GM12878 (cell line): Measurements from ENCODE around the gene MYT1. TPM values are rescaled to one million over a fixed set of nuclear protein-coding genes. Genes with fewer than 3 reads are reported as not detected.

Experiments used
- ATAC-seq: fragments of 200-7000 bp; cut with Tn5 transposase; 3 replicates; pipeline ENCODE4 v1.9.1; 2020; ENCODE audit warnings: mild to moderate bottlenecking, moderate library complexity
- BruUV-seq: library from RNA; stranded (reverse); fragments of 400-500 nt; replicated peaks from 2 replicates; lab custom pipeline; 2021; lab: Mats Ljungman, UMichigan
- CTCF ChIA-PET: fragments of 300-600 bp; sonication (Branson Sonifier 250); formaldehyde crosslinking; extraction: SDS; loops from one replicate; lab custom pipeline; 2021; ENCODE audit warnings: inconsistent platforms; lab: Yijun Ruan, JAX
- POLR2A ChIA-PET: fragments of 350-600 bp; formaldehyde crosslinking; extraction: SDS; loops from one replicate; lab custom pipeline; 2021; ENCODE audit warnings: inconsistent platforms; lab: Charles Lee
- RAD21 ChIA-PET: fragments of 300-600 bp; sonication (Branson Sonifier 250); formaldehyde crosslinking; loops from one replicate; lab custom pipeline; 2023; ENCODE audit warnings: antibody characterized with exemption; ENCODE audit not compliant: unreplicated experiment; lab: Charles Lee
- SMC1A ChIA-PET: fragments of 300-600 bp; sonication (Branson Sonifier 250); formaldehyde crosslinking; loops from one replicate; lab custom pipeline; 2023; ENCODE audit not compliant: unreplicated experiment, uncharacterized antibody; lab: Charles Lee
- DNase-seq: peaks from one replicate; pipeline ENCODE4 v3.0.0-alpha.2; 2011; ENCODE audit warnings: low read depth, low spot score
- FAIRE-seq: peaks from 3 replicates; lab custom pipeline; 2011; peaks lifted over from hg19 to GRCh38; lab: Jason Lieb, UNC
- H2AFZ ChIP-seq: 2 replicates; pipeline ENCODE4 v1.6.0; 2011; ENCODE audit warnings: low read depth, low read length, control low read depth; ENCODE audit not compliant: control insufficient read depth
- H3K27ac ChIP-seq: 2 replicates; pipeline ENCODE4 v1.5.1; 2011; ENCODE audit warnings: control low read depth; ENCODE audit not compliant: control insufficient read depth, insufficient read depth
- H3K27me3 ChIP-seq, 2 experiments: replicated peaks in 1 of 2; 2 replicates each; pipeline versions ENCODE4 v1.6.0 to v1.6.1; 2011; ENCODE audit warnings: low read length in 1 of 2; ENCODE audit not compliant: control insufficient read depth in 2 of 2, insufficient read depth in 2 of 2
- H3K36me3 ChIP-seq, 2 experiments: 2 replicates each; pipeline ENCODE4 v1.5.1; 2011; ENCODE audit warnings: low read length in 1 of 2; ENCODE audit not compliant: control insufficient read depth in 2 of 2, insufficient read depth in 2 of 2
- H3K4me1 ChIP-seq: 2 replicates; pipeline ENCODE4 v1.6.1; 2011; ENCODE audit warnings: mild to moderate bottlenecking, low read length, moderate library complexity, mixed read lengths; ENCODE audit not compliant: control insufficient read depth, insufficient read depth
- H3K4me2 ChIP-seq: 2 replicates; pipeline ENCODE4 v1.6.0; 2011; ENCODE audit warnings: control low read depth; ENCODE audit not compliant: control insufficient read depth, insufficient read depth
- H3K4me3 ChIP-seq: fragments of 200-600 bp; sonication (generic); 2 replicates; pipeline ENCODE4 v1.5.1; 2016
- H3K79me2 ChIP-seq: 2 replicates; pipeline ENCODE4 v1.6.0; 2011; ENCODE audit warnings: low read length; ENCODE audit not compliant: control insufficient read depth, insufficient read depth
- H3K9ac ChIP-seq: 2 replicates; pipeline ENCODE4 v1.8.0; 2011; ENCODE audit warnings: low read length, control low read depth, mixed read lengths; ENCODE audit not compliant: control insufficient read depth, insufficient read depth
- H3K9me3 ChIP-seq: replicated peaks from 3 replicates; pipeline ENCODE4 v1.5.1; 2011; ENCODE audit warnings: mild to moderate bottlenecking, low read length; ENCODE audit not compliant: control insufficient read depth, insufficient read depth
- H4K20me1 ChIP-seq: 2 replicates; pipeline ENCODE4 v1.6.0; 2011; ENCODE audit not compliant: control insufficient read depth, insufficient read depth
- BACH1 ChIP-seq: fragments of 450-650 bp; IDR thresholded peaks from 2 replicates; pipeline ENCODE4 v1.6.1; 2017; ENCODE audit warnings: mild to moderate bottlenecking, borderline replicate concordance
- BCL11A ChIP-seq: IDR thresholded peaks from 2 replicates; pipeline ENCODE4 v1.6.1; 2011; ENCODE audit warnings: low read depth, low read length
- HDGF ChIP-seq: fragments of 450-650 bp; IDR thresholded peaks from 2 replicates; pipeline ENCODE4 v1.6.1; 2016; ENCODE audit warnings: antibody characterized with exemption
- MXI1 ChIP-seq: fragments of 150-350 bp; IDR thresholded peaks from 2 replicates; pipeline ENCODE4 v1.6.1; 2011; ENCODE audit warnings: low read depth, mild to moderate bottlenecking, inconsistent platforms, low read length, improper control_type of control experiment
- NBN ChIP-seq: fragments of 450-650 bp; IDR thresholded peaks from 2 replicates; pipeline ENCODE4 v1.6.1; 2016
- NFIC ChIP-seq: IDR thresholded peaks from 2 replicates; pipeline ENCODE4 v1.6.1; 2012; ENCODE audit warnings: low read depth, mild to moderate bottlenecking, inconsistent platforms, low read length, moderate library complexity
- POU2F2 ChIP-seq: IDR thresholded peaks from 3 replicates; pipeline ENCODE4 v1.6.1; 2011; ENCODE audit warnings: low read depth, mild to moderate bottlenecking, low read length, borderline replicate concordance
- RAD51 ChIP-seq: fragments of 450-650 bp; IDR thresholded peaks from 2 replicates; pipeline ENCODE4 v1.6.1; 2016; ENCODE audit warnings: moderate library complexity, mild to moderate bottlenecking, inconsistent platforms
- RUNX3 ChIP-seq: IDR thresholded peaks from 2 replicates; pipeline ENCODE4 v1.6.1; 2012; ENCODE audit warnings: low read length, inconsistent platforms
- SMC3 ChIP-seq: IDR thresholded peaks from 2 replicates; pipeline ENCODE4 v1.6.1; 2011; ENCODE audit warnings: low read length, improper control_type of control experiment, borderline replicate concordance
- TCF3 ChIP-seq: IDR thresholded peaks from 2 replicates; pipeline ENCODE4 v1.6.1; 2012; ENCODE audit warnings: low read depth, mild to moderate bottlenecking, low read length, borderline replicate concordance; ENCODE audit not compliant: insufficient read depth
- WRNIP1 ChIP-seq: IDR thresholded peaks from 2 replicates; pipeline ENCODE4 v1.6.1; 2011; ENCODE audit warnings: low read depth, low read length, improper control_type of control experiment, borderline replicate concordance
- YBX1 ChIP-seq: fragments of 450-650 bp; IDR thresholded peaks from 2 replicates; pipeline ENCODE4 v1.6.1; 2016; ENCODE audit warnings: antibody characterized with exemption
- ZNF592 ChIP-seq: fragments of 450-650 bp; IDR thresholded peaks from 2 replicates; pipeline ENCODE4 v1.6.1; 2017; ENCODE audit warnings: mild to moderate bottlenecking, moderate library complexity
- WGBS: methylation state at CpG from one replicate; pipeline ENCODE4 v1.1.6; 2016; ENCODE audit warnings: low lambda C conversion rate; ENCODE audit not compliant: insufficient replicate concordance, insufficient coverage; ENCODE audit errors: missing lambda C conversion rate; 5-methylcytosine and 5-hydroxymethylcytosine counted together
- in situ Hi-C: fragments of 300-500 bp; cut with MboI; formaldehyde crosslinking; loops from 9 replicates; pipeline ENCODE4 v1.14.3; 2018; ENCODE audit warnings: mixed read lengths
- intact Hi-C: fragments of 100-400 bp; cut with micrococcal nuclease; formaldehyde crosslinking; loops from one replicate; pipeline ENCODE4 v1.14.2; 2022; ENCODE audit not compliant: unreplicated experiment
- polyA plus RNA-seq, 11 experiments: library from polyadenylated mRNA; depleted of rRNA in 4 of 11; unstranded in 6 of 11; stranded (reverse) in 5 of 11; fragments of >200 nt; fragmentation: Nextera tagmentation in 4 of 11; fragmentation: Illumina TruSeq in 1 of 11; extraction: Ambion mirVana in 4 of 11; extraction: Trizol in 1 of 11; gene quantifications; 1 replicate in 1 of 11; 2 replicates in 10 of 11; pipeline versions ENCODE4 v1.2.1 to v1.2.3, GENCODE V29; 2011 to 2016; ENCODE audit warnings: inconsistent platforms in 2 of 11, missing spikeins in 2 of 11, low read depth in 1 of 11
- total RNA-seq, 4 experiments: library from RNA; depleted of rRNA in 3 of 4; stranded (reverse); fragments of >200 nt in 3 of 4; fragmentation: Illumina TruSeq in 1 of 4; extraction: Trizol in 1 of 4; gene quantifications; 2 replicates each; pipeline versions ENCODE4 v1.2.1 to v1.2.3, GENCODE V29; 2013 to 2021
- TF ChIP-seq, protein P1 (sequence below): fragments of 450-650 bp; IDR thresholded peaks from 2 replicates; pipeline ENCODE4 v1.6.1; 2017; ENCODE audit warnings: mild to moderate bottlenecking
- TF ChIP-seq, protein P2 (sequence below): IDR thresholded peaks from 2 replicates; pipeline ENCODE4 v1.6.1; 2011; ENCODE audit warnings: low read depth, low read length, improper control_type of control experiment, borderline replicate concordance

Gene MYT1
- total and polyA plus RNA-seq, 10 of the 15 experiments (the other 5 are each of a cell fraction or from before 2014, with no cell fraction given) = 0.01 to 0.10 TPM; not detected in 8

DNA sequence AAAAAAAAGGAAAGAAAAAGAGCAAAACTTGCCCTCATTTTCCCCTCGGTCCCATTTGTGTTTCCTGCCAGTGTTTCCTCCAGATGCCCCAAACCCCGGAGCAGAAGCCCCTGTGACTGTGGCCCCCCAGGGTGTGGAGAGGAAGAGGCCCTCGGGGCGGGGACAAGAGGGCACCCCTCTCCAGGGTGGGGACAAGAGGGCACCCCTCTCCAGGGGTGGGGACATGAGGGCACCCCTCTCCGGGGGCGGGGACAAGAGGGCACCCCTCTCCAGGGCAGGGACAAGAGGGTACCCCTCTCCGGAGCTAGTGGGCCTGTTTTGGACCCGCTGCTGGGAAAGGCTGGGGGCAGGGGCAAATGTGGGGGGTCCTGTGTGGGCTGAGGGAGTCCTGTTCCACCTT lies 13.1 kb downstream of the MYT1 start (continued):
- TF ChIP-seq, protein P1, sequence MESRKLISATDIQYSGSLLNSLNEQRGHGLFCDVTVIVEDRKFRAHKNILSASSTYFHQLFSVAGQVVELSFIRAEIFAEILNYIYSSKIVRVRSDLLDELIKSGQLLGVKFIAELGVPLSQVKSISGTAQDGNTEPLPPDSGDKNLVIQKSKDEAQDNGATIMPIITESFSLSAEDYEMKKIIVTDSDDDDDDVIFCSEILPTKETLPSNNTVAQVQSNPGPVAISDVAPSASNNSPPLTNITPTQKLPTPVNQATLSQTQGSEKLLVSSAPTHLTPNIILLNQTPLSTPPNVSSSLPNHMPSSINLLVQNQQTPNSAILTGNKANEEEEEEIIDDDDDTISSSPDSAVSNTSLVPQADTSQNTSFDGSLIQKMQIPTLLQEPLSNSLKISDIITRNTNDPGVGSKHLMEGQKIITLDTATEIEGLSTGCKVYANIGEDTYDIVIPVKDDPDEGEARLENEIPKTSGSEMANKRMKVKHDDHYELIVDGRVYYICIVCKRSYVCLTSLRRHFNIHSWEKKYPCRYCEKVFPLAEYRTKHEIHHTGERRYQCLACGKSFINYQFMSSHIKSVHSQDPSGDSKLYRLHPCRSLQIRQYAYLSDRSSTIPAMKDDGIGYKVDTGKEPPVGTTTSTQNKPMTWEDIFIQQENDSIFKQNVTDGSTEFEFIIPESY = no peak

- Histone ChIP-seq H3K27me3 (peaks cover 0 to 2% of the 10 kb centered on the region in 2 experiments; a peak in 3 of 4 replicates), H3K36me3 (no peaks in the 10 kb centered on the region), H3K9me3 (no peaks in the 10 kb centered on the region), H3K27ac (no peak overlapping the region), H3K4me1 (no peaks in the 10 kb centered on the region), H3K79me2 (no peaks in the 10 kb centered on the region), H3K4me3 (no peak overlapping the region), H3K9ac (no peak overlapping the region), H4K20me1 (no peaks in the 10 kb centered on the region), H2AFZ (no peak overlapping the region), H3K4me2 (no peak overlapping the region)
- 61% methylated on average over 4 of the region's 4 CpGs for WGBS
- RAD21 ChIA-PET = no interaction called here
- POLR2A ChIA-PET = no interaction called here
- intact Hi-C loops (no loop called here), in situ Hi-C loops (no loop called here)
- DNase-seq (no peak), ATAC-seq (no peak), FAIRE-seq (no peak)
- SMC1A ChIA-PET = no interaction called here
- no TSS peak for BruUV-seq
- CTCF ChIA-PET = no interaction called here
- TF ChIP-seq SMC3 (no peak), NFIC (no peak), NBN (no peak), BACH1 (no peak), RAD51 (no peak), WRNIP1 (no peak), POU2F2 (no peak), MXI1 (no peak), HDGF (no peak), RUNX3 (no peak), BCL11A (no peak), ZNF592 (no peak), YBX1 (no peak), TCF3 (no peak)
- TF ChIP-seq, protein P2, sequence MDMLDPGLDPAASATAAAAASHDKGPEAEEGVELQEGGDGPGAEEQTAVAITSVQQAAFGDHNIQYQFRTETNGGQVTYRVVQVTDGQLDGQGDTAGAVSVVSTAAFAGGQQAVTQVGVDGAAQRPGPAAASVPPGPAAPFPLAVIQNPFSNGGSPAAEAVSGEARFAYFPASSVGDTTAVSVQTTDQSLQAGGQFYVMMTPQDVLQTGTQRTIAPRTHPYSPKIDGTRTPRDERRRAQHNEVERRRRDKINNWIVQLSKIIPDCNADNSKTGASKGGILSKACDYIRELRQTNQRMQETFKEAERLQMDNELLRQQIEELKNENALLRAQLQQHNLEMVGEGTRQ = no peak
Observed at GRCh38 chr20:64177787-64178186, 13.5 kb downstream of the MYT1 start.
